Astrocyte (in vitro differentiated cells and primary cell): Measurements from ENCODE around the gene ABCC12. TPM values are rescaled to one million over a fixed set of nuclear protein-coding genes. Genes with fewer than 3 reads are reported as not detected.

Experiments used
- DNase-seq: peaks from one replicate; pipeline ENCODE4 v3.0.0-alpha.2; 2010; ENCODE audit warnings: low read depth
- FAIRE-seq: peaks from 2 replicates; lab custom pipeline; 2011; peaks lifted over from hg19 to GRCh38; lab: Jason Lieb, UNC
- H2AFZ ChIP-seq: 2 replicates; pipeline ENCODE4 v1.6.0; 2012; ENCODE audit warnings: low read depth, low read length, inconsistent platforms
- H3K27ac ChIP-seq: 2 replicates; pipeline ENCODE4 v1.5.1; 2011; ENCODE audit warnings: low read depth, low read length, inconsistent platforms
- H3K27me3 ChIP-seq: 2 replicates; pipeline ENCODE4 v1.6.0; 2011; ENCODE audit warnings: low read length, inconsistent platforms; ENCODE audit not compliant: insufficient read depth
- H3K36me3 ChIP-seq: 2 replicates; pipeline ENCODE4 v1.5.1; 2011; ENCODE audit warnings: low read length, inconsistent platforms; ENCODE audit not compliant: insufficient read depth
- H3K4me1 ChIP-seq: 2 replicates; pipeline ENCODE4 v1.5.1; 2011; ENCODE audit warnings: low read length, inconsistent platforms; ENCODE audit not compliant: insufficient read depth
- H3K4me2 ChIP-seq: 2 replicates; pipeline ENCODE4 v1.6.0; 2012; ENCODE audit warnings: low read length, inconsistent platforms
- H3K4me3 ChIP-seq: 2 replicates; pipeline ENCODE4 v1.5.1; 2011; ENCODE audit warnings: low read depth, mild to moderate bottlenecking, low read length, inconsistent platforms; ENCODE audit not compliant: insufficient read depth
- H3K79me2 ChIP-seq: 2 replicates; pipeline ENCODE4 v1.6.0; 2012; ENCODE audit warnings: mild to moderate bottlenecking, low read length, inconsistent platforms; ENCODE audit not compliant: insufficient read depth
- H3K9ac ChIP-seq: 2 replicates; pipeline ENCODE4 v1.6.0; 2012; ENCODE audit warnings: mild to moderate bottlenecking, low read length, inconsistent platforms
- H3K9me3 ChIP-seq: 2 replicates; pipeline ENCODE4 v1.5.1; 2012; ENCODE audit warnings: low read depth, mild to moderate bottlenecking, low read length, inconsistent platforms; ENCODE audit not compliant: insufficient read depth
- H4K20me1 ChIP-seq: 2 replicates; pipeline ENCODE4 v1.6.0; 2012; ENCODE audit warnings: low read length, inconsistent platforms; ENCODE audit not compliant: insufficient read depth
- H3K27ac Mint-ChIP-seq: one replicate; pipeline ENCODE4 v1.8.0; 2021; ENCODE audit warnings: mild to moderate bottlenecking, mixed read lengths; ENCODE audit not compliant: unreplicated experiment
- H3K27me3 Mint-ChIP-seq: one replicate; pipeline ENCODE4 v1.8.0; 2021; ENCODE audit warnings: low read depth, mixed read lengths; ENCODE audit not compliant: unreplicated experiment
- H3K36me3 Mint-ChIP-seq: one replicate; pipeline ENCODE4 v1.8.0; 2021; ENCODE audit warnings: low read depth, mixed read lengths; ENCODE audit not compliant: unreplicated experiment
- H3K4me1 Mint-ChIP-seq: one replicate; pipeline ENCODE4 v1.8.0; 2021; ENCODE audit warnings: low read depth, mixed read lengths; ENCODE audit not compliant: unreplicated experiment
- H3K4me3 Mint-ChIP-seq: one replicate; pipeline ENCODE4 v1.8.0; 2021; ENCODE audit warnings: mild to moderate bottlenecking, moderate library complexity, mixed read lengths; ENCODE audit not compliant: unreplicated experiment
- H3K9me3 Mint-ChIP-seq: one replicate; pipeline ENCODE4 v1.8.0; 2021; ENCODE audit warnings: mild to moderate bottlenecking, mixed read lengths; ENCODE audit not compliant: unreplicated experiment
- CTCF ChIP-seq: IDR thresholded peaks from 2 replicates; pipeline ENCODE4 v1.5.1; 2011; ENCODE audit warnings: low read depth, mild to moderate bottlenecking, inconsistent platforms, low read length, moderate library complexity; ENCODE audit not compliant: insufficient read depth
- EZH2 ChIP-seq: IDR thresholded peaks from 2 replicates; pipeline ENCODE4 v1.6.1; 2012; ENCODE audit warnings: mild to moderate bottlenecking, low read length, inconsistent platforms; ENCODE audit not compliant: insufficient read depth
- total RNA-seq: library from RNA; stranded (reverse); gene quantifications from 2 replicates; pipeline ENCODE4 v1.2.1, GENCODE V29; 2021

The ABCC12 gene
- total RNA-seq, 1 donor from 2014 or later: not detected

- H3K27ac ChIP-seq: no peak overlapping the region
- DNase-seq: peak; percentile 25
- no peaks in the 10 kb centered on the region for H3K9me3 ChIP-seq
- H3K27ac Mint-ChIP-seq: peak overlapping the region; percentile 75
- no peak overlapping the region for H3K4me3 ChIP-seq
- peaks cover 9% of the 10 kb centered on the region for H3K27me3 Mint-ChIP-seq
- H3K4me3 Mint-ChIP-seq: no peak overlapping the region
- H3K4me1 ChIP-seq: no peaks in the 10 kb centered on the region
- TF ChIP-seq EZH2: no peak
- TF ChIP-seq CTCF: peak; percentile 77
- no peak for FAIRE-seq
- H2AFZ ChIP-seq: peak overlapping the region; percentile 71
- H3K36me3 ChIP-seq: no peaks in the 10 kb centered on the region
- H3K9me3 Mint-ChIP-seq: no peaks in the 10 kb centered on the region
- H3K9ac ChIP-seq: no peak overlapping the region
- no peaks in the 10 kb centered on the region for H3K79me2 ChIP-seq
- H3K4me2 ChIP-seq: peak overlapping the region; percentile 69
- H3K27me3 ChIP-seq: no peaks in the 10 kb centered on the region
- no peaks in the 10 kb centered on the region for H3K36me3 Mint-ChIP-seq
- no peaks in the 10 kb centered on the region for H4K20me1 ChIP-seq
- peaks cover 4% of the 10 kb centered on the region for H3K4me1 Mint-ChIP-seq
These were observed 9.3 kb upstream of the ABCC12 start for GRCh38 chr16:48164907-48165715.

GRCh38 chr16:48162839-48163410 lies 7.1 kb upstream of the ABCC12 start:
- Histone ChIP-seq H3K27ac (no peak overlapping the region), H3K27me3 (no peaks in the 10 kb centered on the region), H2AFZ (no peak overlapping the region), H3K9ac (no peak overlapping the region), H3K4me3 (no peak overlapping the region), H3K79me2 (no peaks in the 10 kb centered on the region), H3K36me3 (no peaks in the 10 kb centered on the region), H3K9me3 (no peaks in the 10 kb centered on the region), H3K4me1 (peaks cover 9% of the 10 kb centered on the region), H4K20me1 (no peaks in the 10 kb centered on the region), H3K4me2 (no peak overlapping the region)
- H3K27ac Mint-ChIP-seq: no peak overlapping the region
- H3K4me3 Mint-ChIP-seq: no peak overlapping the region
- TF ChIP-seq EZH2 (no peak), CTCF (no peak)
- DNase-seq: no peak
- no peak for FAIRE-seq
- H3K27me3 Mint-ChIP-seq: peaks cover 10% of the 10 kb centered on the region
- H3K4me1 Mint-ChIP-seq: peaks cover 11% of the 10 kb centered on the region
- H3K36me3 Mint-ChIP-seq: no peaks in the 10 kb centered on the region
- peaks cover 3% of the 10 kb centered on the region for H3K9me3 Mint-ChIP-seq

DNA sequence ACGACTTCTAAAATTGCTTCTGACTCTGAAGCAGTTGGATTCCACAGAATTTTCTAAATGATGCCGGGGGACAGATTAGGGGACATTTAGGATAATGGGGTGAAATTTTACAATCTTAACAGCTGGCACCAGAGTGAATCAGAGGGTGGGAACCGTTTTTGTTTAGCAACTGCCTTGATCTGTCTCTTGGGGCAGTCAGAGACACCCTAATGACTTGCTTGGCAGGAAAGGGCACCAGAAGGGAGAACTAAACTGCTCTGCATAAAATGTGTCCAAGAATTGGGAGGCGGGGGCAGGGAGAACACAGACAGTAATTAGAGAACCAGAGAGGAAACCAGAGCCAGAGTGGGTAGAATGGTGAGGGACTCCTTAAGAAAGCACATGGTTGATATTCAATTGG lies 6.1 kb upstream of the ABCC12 start:
- FAIRE-seq (no peak), DNase-seq (no peak)
- Histone ChIP-seq H3K4me2 (no peak overlapping the region), H3K79me2 (no peaks in the 10 kb centered on the region), H3K36me3 (no peaks in the 10 kb centered on the region), H3K27ac (no peak overlapping the region), H2AFZ (no peak overlapping the region), H3K4me3 (no peak overlapping the region), H3K4me1 (peaks cover 13% of the 10 kb centered on the region), H3K27me3 (no peaks in the 10 kb centered on the region), H3K9me3 (no peaks in the 10 kb centered on the region), H3K9ac (no peak overlapping the region), H4K20me1 (no peaks in the 10 kb centered on the region)
- Mint-ChIP-seq H3K9me3 (peaks cover 3% of the 10 kb centered on the region), H3K27ac (no peak overlapping the region), H3K27me3 (peaks cover 7% of the 10 kb centered on the region), H3K36me3 (no peaks in the 10 kb centered on the region), H3K4me1 (peaks cover 14% of the 10 kb centered on the region), H3K4me3 (no peak overlapping the region)
- no peak for TF ChIP-seq CTCF
- TF ChIP-seq EZH2: no peak
